Sigmoid colon (tissue), 4 donors: ENCODE measurements around the gene CCL14.

Experiments
- CTCF ChIP-seq, 4 experiments: fragments of 450-650 bp in 3 of 4; fragments of 200-600 bp in 1 of 4; IDR thresholded peaks; one replicate each; pipeline ENCODE4 v1.5.1; 2016 to 2019; ENCODE audit warnings: antibody characterized with exemption in 4 of 4, mild to moderate bottlenecking in 3 of 4, moderate library complexity in 2 of 4
- EP300 ChIP-seq, 4 donors: sonication (generic); formaldehyde crosslinking; IDR thresholded peaks; one replicate each; pipeline ENCODE4 v1.6.1; 2017; ENCODE audit warnings: antibody characterized with exemption in 4 of 4
- POLR2AphosphoS5 ChIP-seq, 4 donors: sonication (generic); formaldehyde crosslinking; IDR thresholded peaks; one replicate each; pipeline ENCODE4 v1.6.1; 2017; ENCODE audit warnings: antibody characterized with exemption in 4 of 4

DNA sequence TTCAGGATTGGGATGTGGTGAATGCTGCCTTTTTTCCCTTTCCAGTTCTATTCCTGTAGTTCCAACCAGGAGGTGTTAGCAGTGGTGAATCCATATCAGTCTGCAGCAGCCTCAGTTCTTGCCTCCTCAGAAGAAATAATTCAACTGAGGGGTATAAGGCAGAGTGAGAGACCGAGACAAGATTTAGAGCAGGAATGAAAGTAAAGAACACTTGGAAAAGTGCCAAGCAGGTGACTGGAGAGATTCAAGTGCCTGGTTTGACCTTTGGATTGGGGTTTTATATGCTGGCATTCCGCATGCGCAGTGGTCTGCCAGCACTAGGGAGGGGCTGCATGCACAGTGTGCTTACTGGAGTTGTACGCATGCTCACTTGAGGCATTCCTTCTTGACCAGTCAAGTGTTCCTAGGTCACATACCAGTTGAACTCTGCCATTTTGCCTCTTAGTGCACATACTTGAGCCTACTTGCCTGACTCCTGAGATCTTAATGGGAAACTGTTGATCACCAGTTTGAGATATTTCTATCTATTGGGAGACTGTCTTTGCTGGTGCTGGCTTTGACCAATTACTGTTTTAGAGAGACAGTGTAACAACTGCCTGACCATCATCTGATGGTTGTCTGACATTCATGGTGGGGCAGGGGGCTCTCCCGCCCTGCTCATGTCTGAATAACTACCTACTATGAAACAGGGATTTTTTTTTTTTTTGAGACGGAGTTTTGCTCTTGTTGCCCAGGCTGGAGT lies 15.5 kb upstream of the CCL14 start:
- TF ChIP-seq POLR2AphosphoS5 (IDR thresholded peaks at IDR 0.05) (no peak), CTCF (IDR thresholded peaks at IDR 0.05) (no peak), EP300 (IDR thresholded peaks at IDR 0.05) (no peak)
